Measurements from ENCODE around the gene PNRC2.

PNRC2 gene

GRCh38 chr1:23959461-23960290 lies at the start of gene PNRC2:
TSS of gene PNRC2 (plus strand) at chr1:23959828. CDS start at chr1:23961458, 1,630 bp downstream.
- DNase-seq (ENCODE audit: low read depth in 2 of 2): peak; percentile 94

GRCh38 chr1:23910144-23910543 lies 49.5 kb upstream of the PNRC2 start:
- DNase-seq (ENCODE audit: low read depth in 2 of 2): no peak

- no peak for DNase-seq (ENCODE audit: low read depth in 2 of 2)
These were observed 48.9 kb upstream of the PNRC2 start for GRCh38 chr1:23910553-23911246.

- no peak for DNase-seq (ENCODE audit: low read depth in 2 of 2)
These were observed 47.7 kb upstream of the PNRC2 start for GRCh38 chr1:23911921-23912320.

GRCh38 chr1:23913212-23913880 lies 46.3 kb upstream of the PNRC2 start, which contains the start of gene CNR2:
TSS of gene CNR2 (minus strand) at chr1:23913362. CDS start at chr1:23875617, 37,745 bp downstream.
- no peak for DNase-seq (ENCODE audit: low read depth in 2 of 2)

GRCh38 chr1:23914921-23915320 lies 44.7 kb upstream of the PNRC2 start:
- no peak for DNase-seq (ENCODE audit: low read depth in 2 of 2)

GRCh38 chr1:23915466-23915865 lies 44.2 kb upstream of the PNRC2 start:
- DNase-seq (ENCODE audit: low read depth in 2 of 2): no peak

- DNase-seq (ENCODE audit: low read depth in 2 of 2): peak in 1 of 2 donors; percentile 38
These were observed 43.2 kb upstream of the PNRC2 start for GRCh38 chr1:23916209-23917131.

- no peak for DNase-seq (ENCODE audit: low read depth in 2 of 2)
These were observed 37.2 kb upstream of the PNRC2 start for GRCh38 chr1:23922321-23922943.

GRCh38 chr1:23923592-23924499 lies 35.8 kb upstream of the PNRC2 start:
- DNase-seq (ENCODE audit: low read depth in 2 of 2): no peak

GRCh38 chr1:23924601-23925000 lies 35.0 kb upstream of the PNRC2 start:
- DNase-seq (ENCODE audit: low read depth in 2 of 2): no peak

GRCh38 chr1:23925279-23925678 lies 34.3 kb upstream of the PNRC2 start:
- DNase-seq (ENCODE audit: low read depth in 2 of 2): no peak

GRCh38 chr1:23927097-23927496 lies 32.5 kb upstream of the PNRC2 start:
- DNase-seq (ENCODE audit: low read depth in 2 of 2): no peak

- DNase-seq (ENCODE audit: low read depth in 2 of 2): no peak
These were observed 30.8 kb upstream of the PNRC2 start for GRCh38 chr1:23928789-23929188.

GRCh38 chr1:23930270-23930669 lies 29.4 kb upstream of the PNRC2 start:
- no peak for DNase-seq (ENCODE audit: low read depth in 2 of 2)

- no peak for DNase-seq (ENCODE audit: low read depth in 2 of 2)
These were observed 28.7 kb upstream of the PNRC2 start for GRCh38 chr1:23930861-23931490.

GRCh38 chr1:23931491-23931880 lies 28.1 kb upstream of the PNRC2 start:
- no peak for DNase-seq (ENCODE audit: low read depth in 2 of 2)

- no peak for DNase-seq (ENCODE audit: low read depth in 2 of 2)
These were observed 23.0 kb upstream of the PNRC2 start for GRCh38 chr1:23936481-23937176.

- DNase-seq (ENCODE audit: low read depth in 2 of 2): no peak
These were observed 12.3 kb upstream of the PNRC2 start for GRCh38 chr1:23947366-23947765.
